COLO668 (cell line): ENCODE data around the gene CYTH4.
"Not testable (repeated sequence)": the region's sequence is repeated elsewhere in the genome, so short reads cannot be mapped to it uniquely, and the experiment has no call there.

ENCODE experiments used
- DNase-seq: peaks from one replicate; lab custom pipeline; 2025; ENCODE audit not compliant: unreplicated experiment; lab: John Stamatoyannopoulos, UW

The CYTH4 gene

DNA sequence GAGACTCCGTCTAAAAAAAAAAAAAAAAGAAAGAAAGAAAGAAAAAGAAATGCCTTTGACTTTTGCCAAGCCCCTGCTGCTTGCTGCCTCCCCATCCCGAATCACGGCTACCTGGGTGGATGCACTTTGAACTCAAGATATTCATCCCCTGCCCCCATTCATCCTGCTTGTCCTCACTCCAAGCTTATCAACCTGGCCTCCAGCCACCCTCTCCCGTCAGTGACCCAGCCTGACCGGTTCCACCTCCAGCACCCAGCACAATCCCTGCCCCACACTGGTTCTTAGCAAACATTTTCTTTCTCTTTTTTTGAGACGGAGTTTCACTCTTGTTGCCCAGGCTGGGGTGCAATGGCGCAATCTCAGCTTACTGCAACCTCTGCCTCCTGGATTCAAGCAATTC is 44.4 kb downstream of the CYTH4 start:
- no peak for DNase-seq

- DNase-seq = no peak
Observed at GRCh38 chr22:37328017-37328416, 45.7 kb downstream of the CYTH4 start.

DNA sequence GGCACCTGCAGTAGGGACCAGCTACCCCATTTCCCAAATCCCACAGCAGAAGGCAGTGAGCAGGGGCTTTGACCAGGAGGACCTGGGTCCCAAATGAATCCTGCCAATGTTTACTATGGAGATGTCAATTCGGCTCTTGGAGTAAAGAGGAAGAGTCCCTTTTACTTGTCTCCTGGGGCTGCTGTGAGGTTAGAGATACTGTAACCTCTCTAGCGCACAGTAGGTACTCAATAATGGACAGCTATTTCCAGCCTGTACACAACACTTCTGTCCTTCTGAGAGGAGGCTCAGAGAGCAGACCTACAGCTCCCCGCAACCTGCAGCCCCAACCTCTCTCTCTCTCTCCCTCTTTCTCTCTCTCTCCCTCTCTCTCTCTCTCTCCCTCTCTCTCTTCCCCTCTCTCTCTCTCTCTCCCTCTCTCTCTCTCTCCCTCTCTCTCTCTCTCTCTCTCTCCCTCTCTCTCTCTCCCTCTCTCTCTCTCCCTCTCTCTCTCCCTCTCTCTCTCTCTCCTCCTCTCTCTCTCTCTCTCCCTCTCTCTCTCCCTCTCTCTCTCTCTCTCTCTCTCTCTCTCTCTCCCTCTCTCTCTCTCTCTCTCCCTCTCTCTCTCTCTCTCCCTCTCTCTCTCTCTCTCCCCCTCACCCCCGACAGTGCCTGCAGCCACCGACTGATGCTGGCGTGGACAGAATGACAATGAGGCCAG is 46.4 kb downstream of the CYTH4 start:
- DNase-seq = not testable (repeated sequence)

- DNase-seq = no peak
Observed at GRCh38 chr22:37329238-37330140, 47.2 kb downstream of the CYTH4 start.

DNA sequence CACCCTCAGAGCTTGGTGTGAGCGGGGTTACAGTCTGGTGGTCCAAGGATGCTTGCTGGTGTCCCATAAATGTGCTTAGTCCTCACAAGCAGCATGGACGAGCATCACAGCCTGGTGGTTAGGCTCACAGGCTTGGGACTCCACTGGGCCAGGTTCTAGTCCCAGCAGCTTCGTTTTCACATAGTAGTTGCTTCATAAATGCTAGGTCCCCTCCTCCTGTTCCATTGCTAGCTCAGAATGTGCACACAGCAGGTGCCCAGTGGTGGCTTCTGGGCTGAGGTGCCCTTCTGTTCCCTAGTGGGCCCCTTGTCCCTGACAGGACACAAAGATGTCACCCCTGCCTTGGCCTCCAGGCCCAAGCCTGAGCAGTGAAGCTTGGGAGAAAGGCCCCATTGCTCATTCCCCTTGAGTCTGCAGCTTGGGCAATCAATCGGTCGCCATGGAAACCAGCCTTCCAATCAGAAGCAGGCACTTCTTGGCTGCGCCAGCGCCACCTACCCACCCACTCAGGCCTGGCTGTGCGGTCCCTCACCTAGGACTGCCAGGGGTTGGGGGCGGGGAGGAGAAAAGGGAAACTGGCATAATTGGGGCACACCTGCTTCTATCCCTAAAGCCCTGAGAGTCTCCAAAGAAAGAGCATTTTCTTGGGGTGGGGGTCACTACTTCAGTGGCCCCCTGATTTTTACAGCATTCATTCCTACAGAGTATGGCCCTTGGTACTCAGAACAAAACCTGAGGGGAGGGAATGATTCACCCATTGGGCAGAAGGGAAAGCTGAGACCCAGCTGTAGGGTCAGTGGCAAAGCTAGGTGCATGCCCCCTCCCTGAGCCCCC is 48.1 kb downstream of the CYTH4 start:
- DNase-seq = peak; percentile 4

DNA sequence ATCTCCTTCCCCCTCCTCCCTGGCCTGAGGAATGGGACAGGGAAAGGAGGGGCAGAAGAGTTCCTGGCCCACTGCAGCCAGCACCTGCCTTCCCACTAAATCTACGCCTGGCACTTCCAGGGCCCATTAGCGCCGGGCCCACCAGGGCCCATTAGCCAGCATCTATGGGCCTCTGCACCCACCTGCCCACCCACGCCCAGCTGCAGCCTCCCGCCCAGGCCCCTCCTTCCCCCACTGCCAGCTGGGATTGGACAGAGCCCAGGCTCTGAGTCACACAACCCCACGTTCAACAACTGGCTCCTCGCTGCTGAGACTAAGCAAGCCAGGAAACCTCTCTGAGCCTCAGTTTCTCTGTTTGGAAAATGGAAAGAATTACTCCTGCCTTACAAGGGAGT is 48.7 kb downstream of the CYTH4 start:
- no peak for DNase-seq

GRCh38 chr22:37331856-37332536 is 49.7 kb downstream of the CYTH4 start:
- no peak for DNase-seq

DNA sequence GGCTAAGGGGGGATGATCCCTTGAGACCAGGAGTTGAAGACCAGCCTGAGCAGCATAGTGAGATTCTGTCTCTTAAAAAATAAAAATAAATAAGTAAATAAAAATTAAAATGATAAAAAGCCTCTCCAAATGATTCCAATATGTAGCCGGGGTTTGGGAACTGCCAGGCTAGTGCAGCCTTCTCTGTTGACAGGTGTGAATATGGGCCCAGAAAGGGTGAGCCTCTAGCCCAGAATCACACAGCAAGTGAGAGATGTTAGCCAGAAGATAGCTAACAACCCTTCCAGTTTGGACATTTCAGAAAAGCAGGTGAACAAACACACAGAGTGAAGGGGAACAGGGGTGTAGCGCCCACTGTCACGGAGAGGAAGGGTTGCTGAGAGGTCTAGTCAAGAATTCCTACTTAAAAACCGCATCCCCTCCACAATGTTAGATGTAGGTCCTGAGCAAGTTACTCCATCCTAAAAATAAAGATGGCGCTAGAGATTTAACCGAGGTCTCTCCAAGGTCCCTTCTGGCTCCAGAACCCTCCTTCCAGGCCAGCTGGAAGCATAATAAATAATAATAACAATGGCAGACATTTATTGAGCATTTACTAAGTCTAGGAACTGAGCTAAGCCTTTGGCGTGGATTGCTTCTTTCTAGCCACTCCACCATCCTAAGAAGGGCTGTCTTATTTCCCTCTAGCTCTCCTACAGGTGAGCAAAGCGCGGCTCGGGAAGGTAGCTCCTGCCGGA is 51.6 kb downstream of the CYTH4 start:
- DNase-seq = no peak

DNA sequence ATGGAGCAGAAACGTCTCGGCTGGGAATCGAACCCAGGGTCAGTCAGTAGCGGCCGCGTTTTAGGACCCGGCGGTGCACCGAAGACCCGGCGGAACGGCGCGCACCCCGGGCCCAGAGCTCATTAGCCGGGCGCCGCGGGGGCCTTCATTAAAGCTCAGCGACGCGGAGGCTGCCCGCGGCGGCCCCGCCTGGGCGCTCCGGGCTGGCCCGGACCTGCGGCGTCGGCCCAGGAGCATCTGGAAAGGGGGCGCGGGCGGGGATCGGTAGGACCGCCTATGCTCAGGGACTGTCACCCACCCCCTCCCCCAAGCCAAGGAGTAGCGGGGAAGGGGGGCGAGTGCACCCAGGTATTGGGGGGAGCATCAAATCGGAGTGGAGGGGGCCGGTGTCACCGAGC is 52.2 kb downstream of the CYTH4 start:
- no peak for DNase-seq

GRCh38 chr22:37334859-37335805 is 52.8 kb downstream of the CYTH4 start:
- no peak for DNase-seq

DNA sequence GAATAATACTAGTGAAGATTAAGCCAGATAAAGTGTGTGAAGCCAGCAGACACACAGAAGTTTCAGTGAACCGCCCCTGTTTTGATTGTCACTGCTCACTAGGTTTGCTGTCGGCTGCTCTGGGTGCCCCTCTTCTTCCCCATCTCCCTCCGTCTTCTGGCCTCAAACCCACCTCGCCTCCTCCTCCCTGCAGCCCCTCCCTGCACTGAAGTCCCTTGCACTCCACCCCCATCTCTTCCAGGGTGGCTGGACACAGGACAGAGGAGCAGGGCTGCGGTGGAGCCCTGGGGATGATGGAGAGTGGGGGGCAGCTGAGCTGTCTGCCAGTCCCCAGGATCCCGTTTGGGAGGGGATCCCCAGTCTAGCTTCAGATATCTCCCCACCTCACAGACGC is 53.5 kb downstream of the CYTH4 start:
- no peak for DNase-seq

- DNase-seq = no peak
Observed at GRCh38 chr22:37336579-37336978, 54.3 kb downstream of the CYTH4 start.

DNA sequence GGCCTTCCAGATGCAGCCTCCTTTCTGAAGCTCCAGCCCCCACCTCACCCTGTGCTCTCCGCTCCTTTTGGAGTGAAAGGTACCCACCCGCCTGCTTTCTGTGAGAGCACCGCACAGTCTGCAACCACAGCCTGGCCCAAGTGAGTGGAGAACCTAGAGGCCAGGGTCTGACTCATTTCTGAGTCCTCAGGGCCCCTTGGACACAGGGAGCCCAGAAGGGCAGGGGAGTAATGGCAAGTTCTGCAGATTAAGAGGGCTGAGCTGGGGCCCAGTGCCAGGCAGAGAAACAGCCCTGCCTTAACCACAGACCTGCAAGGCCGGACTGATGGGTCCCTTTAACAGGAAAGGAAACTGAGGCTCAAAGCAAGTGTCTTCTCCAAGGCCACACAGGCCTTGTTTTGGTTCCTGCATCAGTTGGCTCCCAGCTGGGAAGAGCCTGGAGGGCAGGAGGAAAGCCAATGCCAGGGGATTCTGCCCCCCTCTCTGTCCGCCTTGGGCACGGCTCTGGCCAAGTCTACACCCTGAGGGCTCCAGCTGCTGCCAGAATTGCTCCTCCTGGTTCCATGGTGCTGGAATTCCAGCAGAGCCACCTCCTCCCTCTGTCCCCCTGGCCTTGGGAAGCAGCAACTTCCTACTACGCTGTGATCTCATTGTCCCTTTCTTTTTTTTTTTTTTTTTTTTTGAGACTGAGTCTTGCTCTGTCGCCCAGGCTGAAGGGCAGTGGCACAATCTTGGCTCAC is 55.1 kb downstream of the CYTH4 start:
- no peak for DNase-seq

- no peak for DNase-seq
Observed at GRCh38 chr22:37338539-37339246, 56.4 kb downstream of the CYTH4 start.

DNA sequence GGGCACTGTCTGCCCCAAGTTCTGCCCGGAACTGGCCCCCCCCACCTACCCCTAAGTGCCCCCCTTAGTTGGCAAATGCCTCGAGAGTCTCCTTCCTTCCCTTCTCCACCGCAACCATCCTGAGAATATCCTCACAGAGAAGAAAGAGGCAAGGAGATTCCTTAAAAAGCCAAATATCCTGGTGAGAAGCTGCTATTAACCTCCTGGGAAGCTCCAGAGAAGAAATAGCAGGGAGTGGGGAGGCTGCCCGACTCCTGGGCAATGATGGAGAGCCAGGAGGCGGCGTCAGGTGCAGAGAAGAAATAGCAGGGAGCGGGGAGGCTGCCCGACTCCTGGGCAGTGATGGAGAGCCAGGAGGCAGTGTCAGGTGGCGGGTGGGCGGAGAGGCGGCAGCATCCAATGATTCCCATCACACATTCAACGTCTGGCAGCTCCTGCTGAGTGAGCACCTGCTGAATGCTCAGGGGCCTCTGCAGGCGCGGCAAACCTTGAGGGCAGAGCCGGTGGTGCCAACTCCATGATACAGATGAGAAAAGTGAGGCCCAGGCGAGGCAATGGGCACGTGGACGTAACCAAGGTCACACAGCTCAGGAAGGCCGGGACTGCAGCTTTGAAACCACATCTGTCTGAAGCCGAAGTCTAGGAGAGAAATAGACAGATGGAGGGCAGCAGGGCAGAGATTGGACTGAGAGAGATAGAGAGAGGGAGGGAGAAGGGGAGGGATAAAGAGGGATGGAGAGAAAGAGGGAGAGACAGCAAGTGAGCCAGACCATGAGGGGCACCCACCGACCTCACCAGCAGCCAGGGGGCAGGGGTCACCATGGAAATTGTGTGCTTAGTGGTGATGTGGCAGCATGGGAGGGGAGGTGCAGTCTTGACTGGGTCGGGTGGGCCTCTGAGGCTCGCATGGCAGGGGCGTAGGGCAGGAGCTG is 58.3 kb downstream of the CYTH4 start:
- DNase-seq = peak; percentile 4

- no peak for DNase-seq
Observed at GRCh38 chr22:37342065-37342464, 59.8 kb downstream of the CYTH4 start.

DNA sequence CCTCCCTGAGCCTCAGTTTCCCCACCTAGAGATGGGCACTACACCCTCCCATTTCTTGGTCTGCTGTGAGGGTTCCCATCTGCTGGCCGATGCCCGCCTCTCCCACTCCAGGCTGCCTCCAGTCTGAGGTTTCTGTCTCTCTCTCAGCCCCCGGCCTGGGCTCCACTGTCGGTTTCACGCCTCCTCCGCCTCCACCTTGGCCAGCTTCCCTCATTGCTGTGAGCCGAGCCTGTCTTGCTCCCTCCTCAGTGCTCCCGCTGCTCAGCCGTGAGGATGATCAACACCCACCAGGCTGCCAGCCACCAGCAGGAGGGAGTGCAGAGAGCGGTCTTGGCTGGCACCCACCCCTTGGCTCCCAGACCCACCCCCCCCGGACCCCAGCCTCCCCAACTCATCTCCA is 61.0 kb downstream of the CYTH4 start:
- no peak for DNase-seq
